ENCODE measurements around the gene DAPK2.

DNA sequence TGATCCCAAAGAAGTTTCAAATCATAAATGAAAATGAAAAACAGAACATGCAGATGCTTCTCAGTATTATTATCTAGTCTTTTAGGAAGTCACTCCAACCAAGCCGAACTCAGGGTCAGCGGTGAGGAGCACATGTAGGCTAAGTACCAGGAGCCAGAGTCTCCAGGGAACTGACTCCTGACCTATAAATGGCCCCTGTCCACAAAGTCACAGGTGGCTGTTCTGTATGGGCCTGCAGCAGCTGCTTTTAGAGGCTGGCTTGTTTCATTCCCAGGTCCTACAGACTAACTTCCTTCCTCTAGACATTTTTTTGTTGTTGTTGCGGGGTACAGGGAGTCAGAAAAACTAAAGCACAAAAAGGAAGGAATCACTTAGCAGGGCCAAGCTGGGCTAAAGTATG lies 54.6 kb downstream of the DAPK2 start:
- TF ChIP-seq, protein P1, sequence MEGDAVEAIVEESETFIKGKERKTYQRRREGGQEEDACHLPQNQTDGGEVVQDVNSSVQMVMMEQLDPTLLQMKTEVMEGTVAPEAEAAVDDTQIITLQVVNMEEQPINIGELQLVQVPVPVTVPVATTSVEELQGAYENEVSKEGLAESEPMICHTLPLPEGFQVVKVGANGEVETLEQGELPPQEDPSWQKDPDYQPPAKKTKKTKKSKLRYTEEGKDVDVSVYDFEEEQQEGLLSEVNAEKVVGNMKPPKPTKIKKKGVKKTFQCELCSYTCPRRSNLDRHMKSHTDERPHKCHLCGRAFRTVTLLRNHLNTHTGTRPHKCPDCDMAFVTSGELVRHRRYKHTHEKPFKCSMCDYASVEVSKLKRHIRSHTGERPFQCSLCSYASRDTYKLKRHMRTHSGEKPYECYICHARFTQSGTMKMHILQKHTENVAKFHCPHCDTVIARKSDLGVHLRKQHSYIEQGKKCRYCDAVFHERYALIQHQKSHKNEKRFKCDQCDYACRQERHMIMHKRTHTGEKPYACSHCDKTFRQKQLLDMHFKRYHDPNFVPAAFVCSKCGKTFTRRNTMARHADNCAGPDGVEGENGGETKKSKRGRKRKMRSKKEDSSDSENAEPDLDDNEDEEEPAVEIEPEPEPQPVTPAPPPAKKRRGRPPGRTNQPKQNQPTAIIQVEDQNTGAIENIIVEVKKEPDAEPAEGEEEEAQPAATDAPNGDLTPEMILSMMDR (IDR thresholded peaks at IDR 0.05) = no peak
- no peak for TF ChIP-seq EZH2 (IDR thresholded peaks at IDR 0.05; ENCODE audit: borderline replicate concordance, insufficient read depth, low read depth, low read length, poor library complexity, severe bottlenecking)

All from B cell (primary cell).